Transverse colon (tissue), 4 donors: ENCODE measurements around the gene MYH7B. TPM values are rescaled to one million over a fixed set of nuclear protein-coding genes. Genes with fewer than 3 reads are reported as not detected.
A peak's percentile ranks its signal among the peaks of the same experiment; 100 is the strongest.

Source experiments
- DNase-seq: peaks from one replicate; pipeline ENCODE4 v3.0.0-alpha.2; 2019
- H3K27ac ChIP-seq, 4 donors: fragments of 200-600 bp; sonication (generic); 2 replicates each; pipeline ENCODE4 v1.5.1; 2016 to 2018; ENCODE audit warnings: inconsistent platforms in 4 of 4
- H3K27me3 ChIP-seq: fragments of 200-600 bp; sonication (generic); 2 replicates; pipeline ENCODE4 v1.5.1; 2017; ENCODE audit warnings: inconsistent platforms
- H3K36me3 ChIP-seq, 4 donors: fragments of 200-600 bp; sonication (generic); 2 replicates each; pipeline ENCODE4 v1.5.1; 2017 to 2019; ENCODE audit warnings: inconsistent platforms in 4 of 4
- H3K4me1 ChIP-seq, 4 donors: fragments of 200-600 bp; sonication (generic); 2 replicates each; pipeline ENCODE4 v1.5.1; 2017 to 2020; ENCODE audit warnings: inconsistent platforms in 4 of 4
- H3K4me3 ChIP-seq, 4 donors: fragments of 200-600 bp; sonication (generic); 1 replicate in 1 of 4; 2 replicates in 3 of 4; pipeline versions ENCODE4 v1.5.1 to v1.6.1; 2017 to 2019; ENCODE audit warnings: inconsistent platforms in 4 of 4
- H3K9me3 ChIP-seq, 2 donors: fragments of 200-600 bp; sonication (generic); 2 replicates each; pipeline ENCODE4 v1.5.1; 2017 to 2019; ENCODE audit warnings: inconsistent platforms in 2 of 2
- CTCF ChIP-seq, 5 experiments: fragments of 200-600 bp in 3 of 5; fragments of 450-650 bp in 2 of 5; sonication (generic) in 3 of 5; IDR thresholded peaks; 1 replicate in 2 of 5; 2 replicates in 3 of 5; pipeline ENCODE4 v1.5.1; 2016 to 2017; ENCODE audit warnings: antibody characterized with exemption in 5 of 5, inconsistent platforms in 3 of 5, mild to moderate bottlenecking in 2 of 5, moderate library complexity in 1 of 5
- EP300 ChIP-seq: sonication (generic); formaldehyde crosslinking; IDR thresholded peaks from one replicate; pipeline ENCODE4 v1.6.1; 2017; ENCODE audit warnings: antibody characterized with exemption, low read depth
- POLR2A ChIP-seq: fragments of 450-650 bp; IDR thresholded peaks from one replicate; pipeline ENCODE4 v1.6.1; 2016; ENCODE audit warnings: antibody characterized with exemption, mild to moderate bottlenecking, moderate library complexity
- POLR2AphosphoS5 ChIP-seq, 3 donors: sonication (generic); formaldehyde crosslinking; IDR thresholded peaks; one replicate each; pipeline ENCODE4 v1.6.1; 2016; ENCODE audit warnings: antibody characterized with exemption in 3 of 3
- WGBS, 2 donors: methylation state at CpG; one replicate each; pipeline ENCODE4 v1.1.5; 2018; ENCODE audit warnings: low coverage in 1 of 2; 5-methylcytosine and 5-hydroxymethylcytosine counted together
- in situ Hi-C, 4 donors: fragments of 200-750 bp; cut with MboI; loops; one replicate each; pipeline versions ENCODE4 v1.15.0 to v1.15.1; 2017; ENCODE audit warnings: low sequenced_read_pairs in 3 of 4, low pct_ligation_motif_present in 1 of 4, low pct_unique_long_range_greater_than_20kb in 1 of 4
- intact Hi-C: fragments of 100-400 bp; cut with DNase I; formaldehyde crosslinking; loops from one replicate; pipeline ENCODE4 v1.15.1; 2023; ENCODE audit warnings: low total_unique reads
- total RNA-seq, 4 donors: library from RNA; depleted of rRNA; stranded (reverse); fragments of >200 nt; gene quantifications; one replicate each; pipeline ENCODE4 v1.1.0, GENCODE V29; 2016

MYH7B gene
- total RNA-seq, 4 donors from 2014 or later = 0.20 to 0.75 (median 0.52) TPM

GRCh38 chr20:34952671-34953070 lies 3.0 kb upstream of the MYH7B start:
- intact Hi-C loops (no loop called here), in situ Hi-C loops (no loop called here)
- DNase-seq = no peak
- Histone ChIP-seq H3K4me3 (no peak overlapping the region), H3K4me1 (peaks cover 11 to 52% (median 24%) of the 10 kb centered on the region in 4 donors), H3K27ac (no peak overlapping the region), H3K9me3 (no peaks in the 10 kb centered on the region), H3K36me3 (peaks cover 0 to 10% (median 0%) of the 10 kb centered on the region in 4 donors), H3K27me3 (no peaks in the 10 kb centered on the region)
- TF ChIP-seq EP300 (no peak), POLR2AphosphoS5 (IDR thresholded peaks at IDR 0.05) (no peak), CTCF (IDR thresholded peaks at IDR 0.05) (no peak), POLR2A (no peak)
- 63 to 86% methylated on average over 1 to 5 of the region's 5 CpGs for WGBS, 2 donors

- H3K36me3 ChIP-seq = peaks cover 0 to 10% (median 0%) of the 10 kb centered on the region in 4 donors
- in situ Hi-C loops (no loop called here), intact Hi-C loops (no loop called here)
- H3K4me3 ChIP-seq = no peak overlapping the region
- H3K27me3 ChIP-seq = no peaks in the 10 kb centered on the region
- no peaks in the 10 kb centered on the region for H3K9me3 ChIP-seq
- no peak for TF ChIP-seq EP300
- TF ChIP-seq CTCF (IDR thresholded peaks at IDR 0.05) = no peak
- no peak for TF ChIP-seq POLR2A
- no peak for TF ChIP-seq POLR2AphosphoS5 (IDR thresholded peaks at IDR 0.05)
- H3K4me1 ChIP-seq = peaks cover 11 to 42% (median 18%) of the 10 kb centered on the region in 4 donors
- peak overlapping the region in 1 of 4 donors; percentile 86 for H3K27ac ChIP-seq
- 83% methylated on average over 7 of the region's 7 CpGs; no CpG with 5 or more reads in 1 of the 2 donors for WGBS, 2 donors
- DNase-seq = no peak
Measured at GRCh38 chr20:34953960-34954359, 1.7 kb upstream of the MYH7B start.

- WGBS, 2 donors = 5 to 15% methylated on average over 13 of the region's 13 CpGs
- peak overlapping the region; percentile 86 to 91 (median 90) for H3K27ac ChIP-seq
- in situ Hi-C loops = loop anchor here in 3 of 4 donors (5.0 kb wide), 1 partner anchor 83 kb away; the partner anchor contains the start of gene GGT7 (in 3 of the 3)
Measured at GRCh38 chr20:34954904-34955230, 801 bp upstream of the MYH7B start.

GRCh38 chr20:34956041-34956458 lies 382 bp downstream of the MYH7B start:
- intact Hi-C loops (loop anchor here (5.0 kb wide), 1 partner anchor 84 kb away; the partner anchor contains the start of gene GGT7), in situ Hi-C loops (loop anchor here in 3 of 4 donors (5.0 kb wide), 1 partner anchor 84 kb away; the partner anchor contains the start of gene GGT7 (in 3 of the 3))
- peak overlapping the region; percentile 86 to 91 (median 90) for H3K27ac ChIP-seq
- H3K27me3 ChIP-seq = no peaks in the 10 kb centered on the region
- no peak for DNase-seq
- H3K36me3 ChIP-seq = peaks cover 0 to 4% (median 0%) of the 10 kb centered on the region in 4 donors
- no peaks in the 10 kb centered on the region for H3K9me3 ChIP-seq
- no peak for TF ChIP-seq POLR2AphosphoS5 (IDR thresholded peaks at IDR 0.05)
- no peak for TF ChIP-seq EP300
- TF ChIP-seq CTCF (IDR thresholded peaks at IDR 0.05) = peak in 1 of 5 experiments; percentile 20
- TF ChIP-seq POLR2A = no peak
- H3K4me1 ChIP-seq = peaks cover 11 to 38% (median 16%) of the 10 kb centered on the region in 4 donors
- peak overlapping the region; percentile 15 to 67 (median 50) for H3K4me3 ChIP-seq
- 18 to 25% methylated on average over 2 to 6 of the region's 6 CpGs for WGBS, 2 donors

More at GRCh38 chr20:34954904-34955230, 801 bp upstream of the MYH7B start:
- TF ChIP-seq CTCF (IDR thresholded peaks at IDR 0.05) (no peak), EP300 (no peak), POLR2AphosphoS5 (IDR thresholded peaks at IDR 0.05) (no peak), POLR2A (no peak)
- Histone ChIP-seq H3K36me3 (peaks cover 0 to 4% (median 0%) of the 10 kb centered on the region in 4 donors), H3K9me3 (no peaks in the 10 kb centered on the region), H3K4me1 (peaks cover 11 to 36% (median 13%) of the 10 kb centered on the region in 4 donors), H3K27me3 (no peaks in the 10 kb centered on the region), H3K4me3 (peak overlapping the region; percentile 42 to 79 (median 63))
- DNase-seq = peak; percentile 37
- intact Hi-C loops = loop anchor here (5.0 kb wide), 1 partner anchor 83 kb away; the partner anchor contains the start of gene GGT7
